ENCODE data around the gene MT1H.
"Not testable (repeated sequence)": the region's sequence is repeated elsewhere in the genome, so short reads cannot be mapped to it uniquely, and the experiment has no call there.

Gene MT1H

DNA sequence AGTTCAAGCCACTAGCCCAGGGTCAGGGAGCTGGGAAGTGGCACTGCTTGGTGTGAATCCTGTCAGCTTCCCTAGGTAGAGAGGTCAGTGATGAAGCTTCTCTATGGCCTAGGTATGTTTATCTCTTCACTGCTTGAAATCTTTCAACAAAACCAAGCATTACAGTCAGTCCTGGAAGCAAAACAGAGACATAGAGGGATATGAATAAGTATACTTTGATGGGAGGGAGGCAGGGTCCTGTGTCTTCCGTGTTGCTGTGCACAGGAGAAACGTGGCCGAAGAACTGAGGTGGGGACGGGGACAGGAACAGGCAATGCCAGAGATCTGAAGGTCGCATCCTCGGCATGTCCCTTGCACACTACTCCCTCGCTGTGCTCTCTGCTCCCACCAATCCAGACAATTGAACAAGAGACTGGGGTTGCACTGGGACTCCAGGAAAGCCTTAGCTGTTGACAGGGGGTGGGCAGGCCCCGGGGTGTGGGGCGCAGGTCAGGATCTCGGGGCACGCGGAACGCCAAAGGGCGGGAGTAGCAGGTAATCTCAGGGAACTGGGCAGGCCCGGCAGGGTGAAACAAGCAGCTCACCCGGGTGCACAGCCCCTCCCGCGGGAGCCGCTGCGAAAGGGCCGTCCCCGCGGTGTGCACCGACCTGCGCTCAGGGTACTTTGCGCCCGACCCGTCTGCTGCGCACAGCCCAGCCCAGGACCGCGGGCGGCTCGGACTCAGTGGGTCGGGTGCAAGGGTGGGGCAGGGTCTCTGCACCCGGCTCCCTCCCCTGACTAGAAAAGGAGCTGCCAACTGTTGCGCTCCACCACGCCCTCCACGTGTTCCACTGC is at the start of gene MT1H:
Gene MT1H (plus strand): TSS at position 810 of the 835 bp plus-strand sequence. CDS start 71 bp downstream, outside the sequence.
- Histone ChIP-seq H3K9me3 (ENCODE audit: control insufficient read depth, insufficient read depth, low read depth, low read length) (no peaks in the 10 kb centered on the region), H3K4me3 (ENCODE audit: low read depth, low read length) (peak within 1 kb of the TSS; percentile 49), H3K27ac (ENCODE audit: low read depth, low read length) (no peak within 1 kb of the TSS), H3K9ac (ENCODE audit: low read length) (peak within 1 kb of the TSS; percentile 63), H3K36me3 (ENCODE audit: control insufficient read depth, insufficient read depth, low read length) (no peaks in the 10 kb centered on the region), H3K27me3 (ENCODE audit: control insufficient read depth, insufficient read depth, low read length) (peaks cover 96% of the 10 kb centered on the region), H3K4me1 (ENCODE audit: control insufficient read depth, insufficient read depth, low read length) (peaks cover 36% of the 10 kb centered on the region)

DNA sequence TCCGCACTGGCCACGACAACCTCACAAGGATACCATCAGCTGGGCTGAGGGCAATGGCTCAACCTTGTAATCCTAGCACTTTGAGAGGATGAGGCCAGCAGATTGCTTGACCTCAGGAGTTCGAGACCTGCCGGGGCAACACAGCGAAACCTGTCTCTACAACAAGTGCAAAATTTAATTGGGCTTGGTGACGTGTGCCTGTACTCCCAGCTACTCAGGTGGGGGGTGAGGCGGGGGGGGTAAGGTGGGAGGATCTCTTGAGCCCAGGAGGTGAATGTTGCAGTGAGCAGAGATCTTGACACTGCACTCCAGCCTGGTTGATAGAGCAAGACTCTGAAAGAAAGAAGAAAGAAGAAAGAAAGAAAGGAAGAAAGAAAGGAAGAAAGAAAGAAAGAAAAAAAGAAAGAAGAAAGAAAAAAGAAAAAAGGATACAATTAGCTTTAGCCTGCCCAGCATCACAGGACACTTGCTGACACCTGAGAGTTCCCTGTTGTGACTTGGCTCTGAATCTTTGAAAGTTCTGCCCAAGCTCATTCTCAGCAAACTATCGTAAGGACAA is 49.2 kb upstream of the MT1H start:
- Histone ChIP-seq H3K9me3 (ENCODE audit: control insufficient read depth, insufficient read depth, low read depth, low read length) (peaks cover 4% of the 10 kb centered on the region; the same call in 1 of the 2 replicates), H3K36me3 (ENCODE audit: control insufficient read depth, insufficient read depth, low read length) (no peaks in the 10 kb centered on the region), H3K4me1 (ENCODE audit: control insufficient read depth, insufficient read depth, low read length) (peaks cover 31% of the 10 kb centered on the region), H3K27ac (ENCODE audit: low read depth, low read length) (no peak overlapping the region), H3K4me3 (ENCODE audit: low read depth, low read length) (no peak overlapping the region), H3K9ac (ENCODE audit: low read length) (no peak overlapping the region), H3K27me3 (ENCODE audit: control insufficient read depth, insufficient read depth, low read length) (peaks cover 76% of the 10 kb centered on the region)

DNA sequence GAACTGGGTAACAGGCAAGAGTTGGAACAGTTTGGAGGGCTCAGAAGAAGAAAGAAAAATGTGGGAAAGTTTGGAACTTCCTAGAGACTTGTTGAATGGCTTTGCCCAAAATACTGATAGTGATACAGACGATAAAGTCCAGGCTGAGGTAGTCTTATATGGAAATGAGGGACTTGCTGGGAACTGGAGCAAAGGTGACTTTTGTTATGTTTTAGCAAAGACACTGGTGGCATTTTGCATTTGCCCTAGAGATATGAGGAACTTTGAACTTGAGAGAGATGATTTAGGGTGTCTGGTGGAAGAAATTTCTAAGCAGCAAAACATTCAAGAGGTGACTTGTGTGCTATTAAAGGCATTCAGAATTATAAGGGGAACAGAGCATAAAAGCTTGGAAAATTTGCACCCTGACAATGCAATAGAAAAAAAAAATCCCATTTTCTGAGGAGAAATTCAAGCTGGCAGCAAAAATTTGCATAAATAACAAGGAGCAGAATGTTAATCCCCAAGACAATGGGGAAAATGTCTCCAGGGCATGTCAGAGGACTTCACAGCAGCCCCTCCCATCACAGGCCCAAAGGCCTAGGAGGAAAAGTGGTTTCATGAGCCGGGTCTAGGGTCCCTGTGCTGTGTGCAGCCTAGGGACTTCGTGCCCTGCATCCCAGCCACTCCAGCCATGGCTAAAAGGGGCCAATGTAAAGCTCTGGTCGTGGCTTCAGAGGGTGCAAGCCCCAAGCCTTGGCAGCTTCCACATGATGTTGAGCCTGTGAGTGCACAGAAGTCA is 47.8 kb upstream of the MT1H start:
- H3K9ac ChIP-seq (ENCODE audit: low read length); H3K27ac ChIP-seq (ENCODE audit: low read depth, low read length); H3K36me3 ChIP-seq (ENCODE audit: control insufficient read depth, insufficient read depth, low read length); H3K4me3 ChIP-seq (ENCODE audit: low read depth, low read length); H3K9me3 ChIP-seq (ENCODE audit: control insufficient read depth, insufficient read depth, low read depth, low read length): not testable (repeated sequence)
- peaks cover 41% of the 10 kb centered on the region for H3K4me1 ChIP-seq (ENCODE audit: control insufficient read depth, insufficient read depth, low read length)
- peaks cover 81% of the 10 kb centered on the region for H3K27me3 ChIP-seq (ENCODE audit: control insufficient read depth, insufficient read depth, low read length)

DNA sequence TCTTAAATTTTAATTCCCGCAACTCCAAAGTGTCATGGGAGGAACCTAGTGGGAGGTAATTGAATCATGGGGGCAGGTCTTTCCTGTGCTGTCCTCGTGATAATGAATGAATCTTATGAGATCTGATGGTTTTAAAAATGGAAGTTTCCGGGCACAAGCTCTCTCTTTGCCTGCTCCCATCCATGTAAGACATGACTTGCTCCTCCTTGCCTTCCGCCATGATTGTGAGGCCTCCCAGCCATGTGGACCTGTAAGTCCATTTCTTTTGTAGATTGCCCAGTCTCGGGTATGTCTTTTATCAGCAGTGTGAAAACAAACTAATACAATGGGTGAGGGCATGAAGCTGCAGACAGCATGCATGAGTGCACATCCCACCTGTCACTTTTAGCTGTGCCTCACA is 46.4 kb upstream of the MT1H start:
- H3K4me3 ChIP-seq (ENCODE audit: low read depth, low read length); H3K9me3 ChIP-seq (ENCODE audit: control insufficient read depth, insufficient read depth, low read depth, low read length); H3K36me3 ChIP-seq (ENCODE audit: control insufficient read depth, insufficient read depth, low read length); H3K27ac ChIP-seq (ENCODE audit: low read depth, low read length); H3K9ac ChIP-seq (ENCODE audit: low read length): not testable (repeated sequence)
- H3K4me1 ChIP-seq (ENCODE audit: control insufficient read depth, insufficient read depth, low read length), result peaks cover 36% of the 10 kb centered on the region
- H3K27me3 ChIP-seq (ENCODE audit: control insufficient read depth, insufficient read depth, low read length), result peaks cover 76% of the 10 kb centered on the region

DNA sequence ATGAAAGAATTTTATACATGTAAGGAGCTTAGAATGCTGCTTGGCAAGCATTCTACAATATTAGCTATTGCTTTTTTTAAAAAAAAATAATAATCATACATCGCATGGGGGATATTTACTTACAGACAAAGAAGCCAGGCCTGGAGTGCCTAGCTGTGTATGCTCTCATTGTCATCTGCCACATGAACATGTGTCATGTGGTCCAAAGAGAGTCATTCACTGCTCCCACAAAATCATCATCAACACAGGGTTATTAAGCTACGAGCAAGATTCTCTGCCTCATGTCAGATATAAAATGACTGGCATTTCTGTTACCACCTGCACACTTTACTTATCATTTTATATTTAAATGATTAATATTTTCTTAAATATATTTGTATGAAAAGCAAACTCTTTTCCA is 46.0 kb upstream of the MT1H start:
- no peak overlapping the region for H3K27ac ChIP-seq (ENCODE audit: low read depth, low read length)
- no peak overlapping the region for H3K9ac ChIP-seq (ENCODE audit: low read length)
- no peaks in the 10 kb centered on the region for H3K36me3 ChIP-seq (ENCODE audit: control insufficient read depth, insufficient read depth, low read length)
- H3K9me3 ChIP-seq (ENCODE audit: control insufficient read depth, insufficient read depth, low read depth, low read length), result peaks cover 4% of the 10 kb centered on the region; the same call in 1 of the 2 replicates
- H3K4me1 ChIP-seq (ENCODE audit: control insufficient read depth, insufficient read depth, low read length), result peaks cover 33% of the 10 kb centered on the region
- H3K4me3 ChIP-seq (ENCODE audit: low read depth, low read length), result no peak overlapping the region
- H3K27me3 ChIP-seq (ENCODE audit: control insufficient read depth, insufficient read depth, low read length), result peaks cover 76% of the 10 kb centered on the region

DNA sequence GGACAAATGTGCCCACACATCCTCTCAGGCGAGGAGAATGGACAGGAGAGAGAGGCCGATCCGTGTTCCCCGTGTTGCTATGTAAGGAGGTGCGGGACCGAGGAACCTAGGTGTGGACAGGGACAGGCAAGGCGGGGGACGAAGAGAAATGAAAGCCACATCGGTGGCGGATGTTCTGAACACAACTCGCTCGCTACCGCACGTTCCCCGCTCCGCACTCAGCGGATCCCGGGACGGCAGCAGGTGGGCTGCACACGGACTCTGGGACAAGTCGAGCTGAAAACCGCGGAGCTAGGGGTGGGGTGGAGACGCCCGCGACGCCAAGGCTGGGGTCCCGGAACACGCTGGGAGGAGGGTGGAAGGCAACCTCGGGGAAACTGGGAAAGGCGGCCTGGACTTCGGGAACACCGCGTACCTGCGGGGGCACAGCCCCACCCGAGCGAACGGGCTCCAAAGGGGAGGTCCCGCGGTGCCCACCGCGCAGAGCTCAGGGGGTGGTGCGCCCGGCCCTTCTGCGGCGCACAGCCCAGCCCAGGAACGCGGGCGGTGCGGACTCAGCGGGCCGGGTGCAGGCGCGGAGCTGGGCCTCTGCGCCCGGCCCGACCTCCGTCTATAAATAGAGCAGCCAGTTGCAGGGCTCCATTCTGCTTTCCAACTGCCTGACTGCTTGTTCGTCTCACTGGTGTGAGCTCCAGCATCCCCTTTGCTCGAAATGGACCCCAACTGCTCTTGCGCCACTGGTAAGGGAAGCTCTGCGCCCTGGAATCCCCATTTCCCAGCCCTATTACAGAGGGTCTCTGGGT is 44.3 kb upstream of the MT1H start, which contains the start of gene MT1E:
Gene MT1E (plus strand): TSS at position 642 of the 803 bp plus-strand sequence. CDS start 71 bp downstream, at position 713.
- peaks cover 33% of the 10 kb centered on the region for H3K4me1 ChIP-seq (ENCODE audit: control insufficient read depth, insufficient read depth, low read length)
- peak within 1 kb of the TSS; percentile 68 for H3K4me3 ChIP-seq (ENCODE audit: low read depth, low read length)
- peaks cover 76% of the 10 kb centered on the region for H3K27me3 ChIP-seq (ENCODE audit: control insufficient read depth, insufficient read depth, low read length)
- H3K9me3 ChIP-seq (ENCODE audit: control insufficient read depth, insufficient read depth, low read depth, low read length), result peaks cover 4% of the 10 kb centered on the region; the same call in 1 of the 2 replicates
- H3K9ac ChIP-seq (ENCODE audit: low read length), result peak within 1 kb of the TSS; percentile 60
- H3K27ac ChIP-seq (ENCODE audit: low read depth, low read length), result no peak within 1 kb of the TSS
- no peaks in the 10 kb centered on the region for H3K36me3 ChIP-seq (ENCODE audit: control insufficient read depth, insufficient read depth, low read length)

DNA sequence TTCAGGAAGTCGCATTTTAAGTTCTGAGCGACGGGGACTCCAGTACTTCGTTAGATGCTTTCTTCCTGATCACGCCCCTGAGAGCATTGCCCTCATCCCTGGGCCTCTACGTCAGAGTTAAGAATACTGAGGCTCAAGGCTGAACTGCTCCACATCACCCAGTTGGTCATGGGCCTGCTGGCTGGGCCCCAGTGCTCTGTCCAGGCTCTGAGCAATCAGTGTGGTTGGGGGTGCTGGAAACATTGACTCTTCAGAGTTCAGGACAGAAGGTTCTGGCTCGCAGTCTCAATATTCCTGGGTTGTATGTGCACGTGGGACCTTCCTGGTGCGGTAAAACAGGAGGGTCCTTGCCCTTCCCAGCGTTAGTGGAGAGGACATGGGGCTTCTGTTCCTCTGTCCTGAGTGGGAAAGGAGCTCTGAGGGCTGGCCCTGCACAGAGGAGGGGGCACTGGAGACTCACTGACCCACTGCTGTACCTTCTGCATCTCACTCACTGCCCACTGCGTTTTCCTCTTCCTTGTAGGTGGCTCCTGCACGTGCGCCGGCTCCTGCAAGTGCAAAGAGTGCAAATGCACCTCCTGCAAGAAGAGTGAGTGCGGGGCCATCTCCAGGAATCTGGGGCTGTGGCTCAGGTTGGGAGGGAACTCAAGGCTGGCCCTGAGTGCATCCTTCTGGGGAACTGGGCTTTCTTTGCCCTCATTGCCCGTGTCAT is 43.5 kb upstream of the MT1H start:
- H3K36me3 ChIP-seq (ENCODE audit: control insufficient read depth, insufficient read depth, low read length), result no peaks in the 10 kb centered on the region
- H3K4me1 ChIP-seq (ENCODE audit: control insufficient read depth, insufficient read depth, low read length), result peaks cover 33% of the 10 kb centered on the region
- peak overlapping the region; percentile 41 for H3K9ac ChIP-seq (ENCODE audit: low read length)
- no peak overlapping the region for H3K27ac ChIP-seq (ENCODE audit: low read depth, low read length)
- peak overlapping the region; percentile 68 for H3K4me3 ChIP-seq (ENCODE audit: low read depth, low read length)
- peaks cover 4% of the 10 kb centered on the region; the same call in 1 of the 2 replicates for H3K9me3 ChIP-seq (ENCODE audit: control insufficient read depth, insufficient read depth, low read depth, low read length)
- H3K27me3 ChIP-seq (ENCODE audit: control insufficient read depth, insufficient read depth, low read length), result peaks cover 83% of the 10 kb centered on the region

DNA sequence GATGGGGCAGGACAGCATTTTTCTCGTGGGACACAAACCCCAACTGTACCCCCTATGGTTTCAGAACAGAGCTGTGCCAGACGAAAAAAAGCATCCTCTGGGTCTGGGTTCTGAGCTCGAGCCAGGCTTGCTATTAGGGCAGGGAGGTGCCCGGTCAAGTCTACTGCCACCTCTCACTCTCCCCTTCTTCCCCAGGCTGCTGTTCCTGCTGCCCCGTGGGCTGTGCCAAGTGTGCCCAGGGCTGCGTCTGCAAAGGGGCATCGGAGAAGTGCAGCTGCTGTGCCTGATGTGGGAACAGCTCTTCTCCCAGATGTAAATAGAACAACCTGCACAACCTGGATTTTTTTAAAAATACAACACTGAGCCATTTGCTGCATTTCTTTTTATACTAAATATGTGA is 42.9 kb upstream of the MT1H start:
- peaks cover 27% of the 10 kb centered on the region for H3K4me1 ChIP-seq (ENCODE audit: control insufficient read depth, insufficient read depth, low read length)
- peaks cover 4% of the 10 kb centered on the region; the same call in 1 of the 2 replicates for H3K9me3 ChIP-seq (ENCODE audit: control insufficient read depth, insufficient read depth, low read depth, low read length)
- H3K27me3 ChIP-seq (ENCODE audit: control insufficient read depth, insufficient read depth, low read length), result peaks cover 87% of the 10 kb centered on the region
- H3K4me3 ChIP-seq (ENCODE audit: low read depth, low read length), result peak overlapping the region; percentile 13; the same call in 1 of the 2 replicates
- no peak overlapping the region for H3K9ac ChIP-seq (ENCODE audit: low read length)
- H3K27ac ChIP-seq (ENCODE audit: low read depth, low read length), result no peak overlapping the region
- H3K36me3 ChIP-seq (ENCODE audit: control insufficient read depth, insufficient read depth, low read length), result no peaks in the 10 kb centered on the region

DNA sequence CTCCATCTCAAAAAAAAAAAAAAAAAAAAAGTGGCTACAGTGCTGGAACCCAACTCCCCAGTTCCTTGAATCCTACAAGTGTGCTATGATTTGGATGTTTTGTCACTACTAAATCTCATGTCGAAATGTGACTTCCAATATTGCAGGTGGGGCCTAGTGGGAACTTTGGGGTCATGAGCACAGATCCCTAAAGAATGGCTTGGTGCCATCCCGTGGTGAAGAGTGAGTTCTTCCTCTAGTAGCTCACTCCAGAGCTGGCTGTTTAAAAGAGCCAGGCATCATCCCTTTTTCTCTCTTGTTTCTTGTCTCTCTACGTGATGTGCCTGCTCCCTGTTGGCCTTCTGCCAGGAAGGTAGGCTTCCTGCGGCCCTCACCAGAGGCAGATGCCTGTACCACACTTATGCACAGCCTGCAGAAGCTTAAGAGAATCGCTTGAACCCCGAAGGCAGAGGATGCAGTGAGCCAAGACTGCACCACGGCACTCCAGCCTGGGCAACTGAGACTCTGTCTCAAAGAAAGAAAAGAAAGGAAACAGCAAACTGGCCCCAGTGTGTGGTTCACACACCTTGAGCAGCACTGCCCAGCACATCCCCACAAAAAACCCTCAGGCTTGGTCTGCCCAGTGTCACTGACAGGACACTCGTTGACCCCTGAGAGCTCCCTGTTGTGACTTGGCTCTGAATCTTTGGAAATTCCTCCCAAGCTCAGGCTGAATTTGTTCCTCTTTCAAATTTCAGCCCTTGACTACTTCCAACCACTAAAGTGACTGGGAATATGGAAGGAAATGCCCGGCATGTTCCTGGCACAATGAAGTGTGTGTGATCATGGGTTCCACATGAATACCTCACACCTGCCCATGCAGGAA is 40.9 kb upstream of the MT1H start:
- Histone ChIP-seq H3K27me3 (ENCODE audit: control insufficient read depth, insufficient read depth, low read length) (peaks cover 93% of the 10 kb centered on the region), H3K36me3 (ENCODE audit: control insufficient read depth, insufficient read depth, low read length) (no peaks in the 10 kb centered on the region), H3K9me3 (ENCODE audit: control insufficient read depth, insufficient read depth, low read depth, low read length) (no peaks in the 10 kb centered on the region), H3K4me3 (ENCODE audit: low read depth, low read length) (no peak overlapping the region), H3K9ac (ENCODE audit: low read length) (no peak overlapping the region), H3K27ac (ENCODE audit: low read depth, low read length) (no peak overlapping the region), H3K4me1 (ENCODE audit: control insufficient read depth, insufficient read depth, low read length) (peaks cover 26% of the 10 kb centered on the region)
